ENCODE measurements around the gene ZFAND4.
"Not testable (repeated sequence)": the region's sequence is repeated elsewhere in the genome, so short reads cannot be mapped to it uniquely, and the experiment has no call there.

The ZFAND4 gene

GRCh38 chr10:45672181-45673073 is at the start of gene ZFAND4:
Gene ZFAND4, minus strand, starts transcription at chr10:45672772. Its CDS starts 9,047 bp downstream, at chr10:45663725.
- DNase-seq = peak; percentile 97

- DNase-seq = not testable (repeated sequence)
Measured at GRCh38 chr10:45721503-45721902, 48.9 kb upstream of the ZFAND4 start.

GRCh38 chr10:45717642-45718041 is 45.1 kb upstream of the ZFAND4 start:
- not testable (repeated sequence) for DNase-seq

- not testable (repeated sequence) for DNase-seq
Measured at GRCh38 chr10:45717053-45717452, 44.5 kb upstream of the ZFAND4 start.

DNA sequence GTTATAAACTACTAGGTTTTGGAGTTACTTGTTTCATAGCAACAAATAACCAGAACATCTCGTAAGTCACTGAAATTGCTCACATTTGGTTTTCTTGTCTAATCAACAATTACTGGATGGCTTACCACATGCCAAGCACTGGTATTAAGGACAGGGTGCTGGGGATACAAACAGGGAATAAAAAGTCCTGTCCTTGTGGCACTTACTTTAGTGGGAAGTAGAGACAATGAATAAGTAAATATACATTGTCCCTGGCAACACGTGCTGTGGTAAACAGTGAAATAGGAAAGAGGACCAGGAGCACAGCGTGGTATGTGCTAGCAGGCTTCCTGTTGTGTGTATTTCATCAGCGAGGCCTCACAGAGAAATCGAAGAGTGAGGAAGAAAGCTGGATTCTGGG is 38.7 kb upstream of the ZFAND4 start:
- DNase-seq = not testable (repeated sequence)

DNA sequence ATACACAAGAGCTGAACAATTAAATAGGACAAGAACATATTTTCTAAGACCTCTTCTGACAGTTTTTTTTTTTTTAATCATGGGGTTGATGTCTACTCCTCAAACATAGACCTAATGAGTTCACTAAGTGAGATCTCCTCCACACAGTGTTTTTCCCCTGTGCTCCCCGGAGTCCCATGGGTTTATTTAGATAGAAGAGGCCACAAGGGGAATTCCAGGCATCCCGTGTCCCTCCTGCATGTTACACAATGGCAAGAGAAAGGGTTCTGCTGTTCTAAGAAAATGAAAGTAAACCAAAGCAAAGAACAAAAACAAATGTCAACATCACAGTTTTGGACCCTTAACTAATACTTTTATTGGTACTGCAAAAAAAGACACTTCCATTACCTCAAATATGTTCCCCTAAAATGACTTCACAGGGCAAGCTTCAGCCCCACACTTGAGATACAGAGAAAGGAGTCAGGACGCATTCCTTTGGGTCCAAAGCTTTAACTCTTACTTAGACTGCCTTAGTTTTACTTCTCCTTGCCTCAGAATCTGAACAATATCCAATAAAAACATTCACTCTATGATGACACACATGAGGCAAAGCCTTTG is 37.7 kb upstream of the ZFAND4 start:
- not testable (repeated sequence) for DNase-seq

GRCh38 chr10:45678467-45678866 is 5.9 kb upstream of the ZFAND4 start:
- not testable (repeated sequence) for DNase-seq

DNA sequence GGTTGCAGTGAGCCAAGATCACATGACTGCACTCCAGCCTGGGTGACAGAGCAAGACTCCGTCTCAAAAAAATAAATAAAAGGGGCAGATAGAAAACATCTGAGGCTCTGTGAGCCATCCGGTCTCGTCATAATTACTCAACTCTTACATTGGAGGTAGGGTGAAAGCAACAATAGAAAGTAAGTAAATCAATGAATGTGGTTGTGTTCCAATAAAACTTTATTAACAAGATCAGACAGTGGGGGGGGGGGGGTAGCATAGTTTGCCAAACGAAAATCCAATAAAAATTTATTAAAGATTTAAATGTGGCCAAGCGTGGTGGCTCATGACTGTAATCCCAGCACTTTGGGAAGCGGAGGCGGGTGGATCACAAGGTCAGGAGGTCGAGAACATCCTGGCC is 2.8 kb upstream of the ZFAND4 start:
- no peak for DNase-seq

DNA sequence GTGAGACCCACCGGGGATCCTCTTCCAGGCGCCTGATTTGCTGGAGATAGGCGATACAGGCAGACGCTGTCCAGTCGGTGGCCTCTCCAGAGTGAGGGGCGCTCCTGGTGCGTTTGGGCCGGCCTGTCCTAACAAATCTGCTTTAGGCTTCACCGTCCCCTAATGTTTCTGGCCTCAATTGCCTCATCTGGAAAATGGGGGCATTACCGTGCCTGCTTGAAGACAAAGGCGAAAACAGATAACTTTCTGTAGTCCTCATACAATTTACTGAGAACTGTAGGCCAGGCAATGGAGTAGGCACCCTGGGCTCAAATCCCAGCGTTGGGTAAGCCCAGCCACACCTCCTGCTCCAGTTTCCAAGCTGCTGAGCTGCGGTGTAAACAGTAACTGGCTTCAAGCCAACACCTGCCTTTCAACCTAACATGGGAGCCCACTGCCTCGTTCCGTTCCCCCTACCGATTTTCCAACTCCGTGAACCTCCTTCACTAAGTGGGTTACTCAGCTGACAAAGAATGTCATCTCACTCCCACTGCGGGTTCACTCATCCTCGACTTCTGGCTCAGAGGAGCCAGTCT is 589 bp upstream of the ZFAND4 start:
- no peak for DNase-seq

- DNase-seq = not testable (repeated sequence)
Measured at GRCh38 chr10:45671300-45671699, 1.3 kb downstream of the ZFAND4 start.

DNA sequence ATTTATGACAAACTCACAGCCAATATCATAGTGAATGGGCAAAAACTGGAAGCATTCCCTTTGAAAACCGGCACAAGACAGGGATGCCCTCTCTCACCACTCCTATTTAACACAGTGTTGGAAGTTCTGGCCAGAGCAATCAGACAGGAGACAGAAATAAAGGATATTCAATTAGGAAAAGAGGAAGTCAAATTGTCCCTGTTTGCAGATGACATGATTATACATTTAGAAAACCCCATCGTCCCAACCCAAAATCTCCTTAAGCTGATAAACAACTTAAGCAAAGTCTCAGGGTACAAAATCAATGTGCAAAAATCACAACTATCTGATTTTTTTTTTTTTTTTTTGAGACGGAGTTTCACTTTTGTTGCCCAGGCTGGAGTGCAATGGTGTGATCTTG is 2.7 kb downstream of the ZFAND4 start:
- not testable (repeated sequence) for DNase-seq

DNA sequence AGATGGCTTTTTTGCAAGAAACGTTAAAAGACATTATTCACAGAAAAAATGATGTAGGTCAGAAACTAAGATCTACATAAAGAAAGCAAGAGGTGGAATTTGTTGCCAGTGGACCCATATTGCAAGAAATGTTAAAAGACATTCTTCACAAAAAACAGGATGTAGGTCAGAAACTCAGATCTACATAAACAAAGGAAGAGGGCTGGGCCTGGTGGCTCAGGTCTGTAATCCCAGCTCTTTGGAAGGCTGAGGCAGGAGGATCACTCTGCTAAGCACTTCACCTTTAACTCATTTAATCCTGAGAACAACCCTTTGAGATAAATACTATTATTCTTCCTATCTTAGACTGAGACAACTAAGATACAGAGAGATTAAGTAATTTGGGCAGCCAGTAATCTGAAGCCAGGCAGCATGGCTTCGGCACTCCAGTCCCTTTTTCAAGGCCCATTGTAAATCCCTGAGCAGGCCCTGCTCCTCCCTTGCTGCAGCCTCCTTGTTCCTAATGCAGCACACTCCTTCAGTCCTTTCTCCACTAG is 11.6 kb downstream of the ZFAND4 start:
- no peak for DNase-seq

DNA sequence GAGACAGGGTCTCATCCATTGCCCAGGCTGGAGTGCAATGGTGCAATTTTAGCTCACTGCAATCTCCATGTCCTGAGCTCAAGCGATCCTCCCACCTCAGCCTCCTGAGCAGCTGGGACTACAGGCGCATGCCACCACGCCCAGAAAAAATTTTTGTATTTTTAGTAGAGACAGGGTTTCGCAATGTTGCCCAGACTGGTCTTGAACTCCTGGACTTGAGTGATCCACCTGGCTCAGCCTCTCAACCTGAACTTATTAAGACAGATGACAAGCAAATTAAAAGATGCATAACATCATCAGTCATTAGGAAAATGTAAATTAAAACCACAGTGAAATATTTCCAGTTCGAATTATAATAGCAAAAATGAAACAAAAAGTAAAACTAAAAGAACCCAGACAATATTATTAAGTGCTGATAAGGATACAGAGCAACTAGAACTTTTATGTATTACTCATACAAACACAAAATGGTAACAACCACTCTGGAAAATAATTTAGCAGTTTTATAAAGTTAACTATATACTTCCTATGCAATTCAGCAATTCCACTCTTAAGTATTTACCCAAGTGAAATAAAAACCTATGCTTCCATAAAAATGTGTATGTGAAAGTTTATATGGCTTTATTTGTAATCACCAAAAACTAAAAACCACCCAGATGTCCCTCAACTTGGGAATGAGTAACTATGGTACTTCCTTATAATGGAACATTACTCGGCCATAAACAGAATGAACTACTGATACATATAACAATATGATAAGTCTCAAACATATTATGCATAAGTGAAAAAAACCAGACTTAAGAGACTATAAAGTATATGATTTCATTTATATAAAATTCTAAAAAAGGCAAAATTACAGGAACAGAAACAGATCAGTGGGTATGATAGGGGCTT is 15.3 kb downstream of the ZFAND4 start:
- DNase-seq = no peak

DNA sequence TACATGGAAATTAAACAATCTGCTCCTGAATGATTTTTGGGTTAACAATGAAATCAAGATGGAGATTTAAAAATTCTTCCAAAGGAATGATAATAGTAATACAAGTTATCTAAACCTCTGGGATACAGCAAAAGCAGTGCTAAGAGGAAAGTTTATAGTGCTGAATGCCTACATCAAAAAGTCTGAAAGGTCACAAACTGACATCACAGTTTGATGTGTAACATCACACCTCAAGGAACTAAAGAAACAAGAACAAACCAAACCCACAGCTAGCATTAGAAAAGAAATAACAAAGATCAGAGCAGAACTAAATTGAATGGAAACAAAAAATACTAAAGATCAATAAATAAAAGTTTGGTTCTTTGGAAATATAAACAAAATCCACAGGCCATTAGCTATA is 17.4 kb downstream of the ZFAND4 start:
- no peak for DNase-seq

- not testable (repeated sequence) for DNase-seq
Measured at GRCh38 chr10:45654753-45655141, 17.8 kb downstream of the ZFAND4 start.

- DNase-seq = no peak
Measured at GRCh38 chr10:45653454-45653853, 19.1 kb downstream of the ZFAND4 start.

GRCh38 chr10:45652511-45652910 is 20.1 kb downstream of the ZFAND4 start:
- DNase-seq = no peak

- DNase-seq = no peak
Measured at GRCh38 chr10:45649296-45649695, 23.3 kb downstream of the ZFAND4 start.

DNA sequence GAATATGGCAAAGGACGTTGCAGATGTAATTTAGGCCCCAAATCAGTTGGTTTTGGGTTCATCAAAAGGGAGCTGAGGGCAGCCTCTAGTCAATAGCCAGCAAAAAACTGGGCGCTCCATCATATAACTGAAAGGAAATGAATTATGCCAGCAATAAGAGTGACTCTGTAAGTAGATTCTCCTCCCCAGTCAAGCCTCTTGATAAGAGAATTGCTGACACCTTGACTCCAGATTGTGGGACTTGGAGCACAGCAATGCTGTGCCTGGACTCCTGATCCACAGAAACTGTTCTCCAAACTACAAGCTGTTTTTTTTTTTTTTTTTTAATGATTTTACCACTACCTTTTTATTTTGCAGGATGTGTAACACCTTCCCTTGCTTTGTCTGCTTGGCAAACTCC is 25.5 kb downstream of the ZFAND4 start:
- DNase-seq = no peak

DNA sequence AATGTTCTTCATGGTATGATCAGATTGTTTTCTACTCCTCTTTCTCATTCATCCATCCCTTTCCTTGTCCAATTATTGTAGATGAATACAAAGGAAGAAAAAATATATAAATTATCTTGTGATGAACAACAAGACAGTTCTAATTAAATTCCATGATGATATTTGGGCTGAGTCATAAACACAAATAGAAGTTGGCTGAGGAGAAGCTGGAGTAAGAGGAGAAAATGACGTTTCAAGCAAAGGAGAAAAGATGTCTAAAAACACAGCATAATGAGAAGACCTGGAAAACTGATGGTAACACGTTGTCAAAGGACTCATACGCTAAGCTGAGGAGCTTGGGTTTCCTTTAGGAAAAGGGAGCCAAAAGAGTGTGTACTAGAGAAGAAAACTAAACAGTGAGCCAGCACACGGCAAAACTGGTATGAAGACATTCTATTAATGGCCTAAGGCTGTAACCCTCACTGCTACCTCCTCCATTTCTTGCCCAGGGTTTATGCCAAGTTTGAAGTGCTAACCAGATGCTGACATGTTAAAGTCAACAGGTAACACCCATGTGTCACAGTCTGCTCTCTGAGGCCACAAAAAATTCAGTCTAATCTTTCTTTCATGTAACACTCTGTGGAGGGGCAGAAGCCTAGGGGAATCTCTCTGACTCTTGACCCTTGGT is 26.1 kb downstream of the ZFAND4 start:
- no peak for DNase-seq

GRCh38 chr10:45644527-45644926 is 28.0 kb downstream of the ZFAND4 start:
- DNase-seq = no peak

DNA sequence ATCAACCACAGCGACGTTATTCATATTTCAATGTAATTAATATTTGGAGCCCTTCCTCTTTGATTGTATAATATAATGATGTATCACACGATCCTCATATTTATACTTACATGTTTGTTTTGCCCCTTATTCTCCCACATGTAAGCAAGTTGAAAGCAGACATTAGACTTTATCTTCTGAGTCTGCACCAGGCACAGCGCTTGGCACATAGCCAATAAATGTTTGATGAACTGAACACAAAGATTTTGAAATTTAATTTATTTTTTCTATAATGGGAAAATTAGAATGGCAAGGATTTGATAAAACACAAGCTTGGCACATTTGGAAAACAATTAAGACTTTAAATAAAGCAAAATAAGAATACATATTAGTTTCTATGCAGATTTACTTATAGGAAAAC is 31.6 kb downstream of the ZFAND4 start:
- no peak for DNase-seq

All from CD4-positive, alpha-beta T cell treated with Interferon gamma for 1 hour (primary cell).